ENCODE results near the gene NLK. TPM values are rescaled to one million over a fixed set of nuclear protein-coding genes. Genes with fewer than 3 reads are reported as not detected.

NLK gene
- total RNA-seq, 1 experiment from 2014 or later, result 28.0 TPM

DNA sequence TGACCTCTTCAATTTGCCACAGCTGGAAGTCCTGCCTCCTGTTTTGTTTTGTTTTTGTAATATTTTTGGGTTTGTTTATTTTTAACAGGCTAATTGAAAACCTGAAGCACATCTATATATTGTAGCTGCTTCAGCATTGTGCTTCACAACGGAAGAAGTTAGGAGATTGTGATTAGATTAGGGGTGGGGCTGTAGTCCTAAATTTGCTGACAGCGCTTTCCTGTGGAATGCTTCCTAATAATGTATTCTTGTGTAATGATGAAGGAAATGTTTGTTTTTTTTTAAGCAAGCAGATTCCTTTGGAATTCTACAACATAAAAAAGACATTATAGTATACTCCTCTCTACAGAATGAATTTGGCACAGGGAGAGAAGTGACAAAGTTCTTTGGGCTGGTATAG is 70.1 kb downstream of the NLK start:
- Histone ChIP-seq H3K27ac (ENCODE audit: low read length) (no peak overlapping the region), H3K27me3 (ENCODE audit: control insufficient read depth, insufficient read depth, low read length) (no peaks in the 10 kb centered on the region), H3K36me3 (ENCODE audit: control insufficient read depth, insufficient read depth, low read length) (no peaks in the 10 kb centered on the region), H3K4me1 (ENCODE audit: control insufficient read depth, insufficient read depth, low read length) (0 out of 2 replicates have a peak, but pooled peaks cover 5% of the 10 kb centered on the region), H3K9me3 (ENCODE audit: control insufficient read depth, insufficient read depth, low read depth, low read length) (no peaks in the 10 kb centered on the region), H3K4me3 (ENCODE audit: low read depth in 2 of 2, low read length in 2 of 2) (no peak overlapping the region)
- in situ Hi-C loops (cut with HindIII; ENCODE audit: low pct_unique_long_range_greater_than_20kb, low sequenced_read_pairs), result no loop called here
- no peak for TF ChIP-seq POLR2AphosphoS5 (IDR thresholded peaks at IDR 0.05; ENCODE audit: low read depth, low read length)
- no peak for TF ChIP-seq TCF7L2 (IDR thresholded peaks at IDR 0.05; ENCODE audit: low read depth, low read length)
- TF ChIP-seq, protein P1, sequence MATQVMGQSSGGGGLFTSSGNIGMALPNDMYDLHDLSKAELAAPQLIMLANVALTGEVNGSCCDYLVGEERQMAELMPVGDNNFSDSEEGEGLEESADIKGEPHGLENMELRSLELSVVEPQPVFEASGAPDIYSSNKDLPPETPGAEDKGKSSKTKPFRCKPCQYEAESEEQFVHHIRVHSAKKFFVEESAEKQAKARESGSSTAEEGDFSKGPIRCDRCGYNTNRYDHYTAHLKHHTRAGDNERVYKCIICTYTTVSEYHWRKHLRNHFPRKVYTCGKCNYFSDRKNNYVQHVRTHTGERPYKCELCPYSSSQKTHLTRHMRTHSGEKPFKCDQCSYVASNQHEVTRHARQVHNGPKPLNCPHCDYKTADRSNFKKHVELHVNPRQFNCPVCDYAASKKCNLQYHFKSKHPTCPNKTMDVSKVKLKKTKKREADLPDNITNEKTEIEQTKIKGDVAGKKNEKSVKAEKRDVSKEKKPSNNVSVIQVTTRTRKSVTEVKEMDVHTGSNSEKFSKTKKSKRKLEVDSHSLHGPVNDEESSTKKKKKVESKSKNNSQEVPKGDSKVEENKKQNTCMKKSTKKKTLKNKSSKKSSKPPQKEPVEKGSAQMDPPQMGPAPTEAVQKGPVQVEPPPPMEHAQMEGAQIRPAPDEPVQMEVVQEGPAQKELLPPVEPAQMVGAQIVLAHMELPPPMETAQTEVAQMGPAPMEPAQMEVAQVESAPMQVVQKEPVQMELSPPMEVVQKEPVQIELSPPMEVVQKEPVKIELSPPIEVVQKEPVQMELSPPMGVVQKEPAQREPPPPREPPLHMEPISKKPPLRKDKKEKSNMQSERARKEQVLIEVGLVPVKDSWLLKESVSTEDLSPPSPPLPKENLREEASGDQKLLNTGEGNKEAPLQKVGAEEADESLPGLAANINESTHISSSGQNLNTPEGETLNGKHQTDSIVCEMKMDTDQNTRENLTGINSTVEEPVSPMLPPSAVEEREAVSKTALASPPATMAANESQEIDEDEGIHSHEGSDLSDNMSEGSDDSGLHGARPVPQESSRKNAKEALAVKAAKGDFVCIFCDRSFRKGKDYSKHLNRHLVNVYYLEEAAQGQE (IDR thresholded peaks at IDR 0.05; ENCODE audit: insufficient read depth in 1 of 2, low read depth in 2 of 2, low read length in 1 of 2), result no peak
- TF ChIP-seq SIN3A (IDR thresholded peaks at IDR 0.05; ENCODE audit: borderline replicate concordance, insufficient read depth, low read depth, low read length), result no peak
- TF ChIP-seq, protein P2, sequence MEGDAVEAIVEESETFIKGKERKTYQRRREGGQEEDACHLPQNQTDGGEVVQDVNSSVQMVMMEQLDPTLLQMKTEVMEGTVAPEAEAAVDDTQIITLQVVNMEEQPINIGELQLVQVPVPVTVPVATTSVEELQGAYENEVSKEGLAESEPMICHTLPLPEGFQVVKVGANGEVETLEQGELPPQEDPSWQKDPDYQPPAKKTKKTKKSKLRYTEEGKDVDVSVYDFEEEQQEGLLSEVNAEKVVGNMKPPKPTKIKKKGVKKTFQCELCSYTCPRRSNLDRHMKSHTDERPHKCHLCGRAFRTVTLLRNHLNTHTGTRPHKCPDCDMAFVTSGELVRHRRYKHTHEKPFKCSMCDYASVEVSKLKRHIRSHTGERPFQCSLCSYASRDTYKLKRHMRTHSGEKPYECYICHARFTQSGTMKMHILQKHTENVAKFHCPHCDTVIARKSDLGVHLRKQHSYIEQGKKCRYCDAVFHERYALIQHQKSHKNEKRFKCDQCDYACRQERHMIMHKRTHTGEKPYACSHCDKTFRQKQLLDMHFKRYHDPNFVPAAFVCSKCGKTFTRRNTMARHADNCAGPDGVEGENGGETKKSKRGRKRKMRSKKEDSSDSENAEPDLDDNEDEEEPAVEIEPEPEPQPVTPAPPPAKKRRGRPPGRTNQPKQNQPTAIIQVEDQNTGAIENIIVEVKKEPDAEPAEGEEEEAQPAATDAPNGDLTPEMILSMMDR (IDR thresholded peaks at IDR 0.05), result no peak
- intact Hi-C loops (cut with micrococcal nuclease; ENCODE audit: unreplicated experiment), result no loop called here
- CTCF ChIA-PET, result no interaction called here
- DNase-seq (ENCODE audit: low read depth, low spot score) (no peak), ATAC-seq (no peak)
- POLR2A ChIA-PET, result no interaction called here
- BruUV-seq (replicated peaks), result no TSS peak

DNA sequence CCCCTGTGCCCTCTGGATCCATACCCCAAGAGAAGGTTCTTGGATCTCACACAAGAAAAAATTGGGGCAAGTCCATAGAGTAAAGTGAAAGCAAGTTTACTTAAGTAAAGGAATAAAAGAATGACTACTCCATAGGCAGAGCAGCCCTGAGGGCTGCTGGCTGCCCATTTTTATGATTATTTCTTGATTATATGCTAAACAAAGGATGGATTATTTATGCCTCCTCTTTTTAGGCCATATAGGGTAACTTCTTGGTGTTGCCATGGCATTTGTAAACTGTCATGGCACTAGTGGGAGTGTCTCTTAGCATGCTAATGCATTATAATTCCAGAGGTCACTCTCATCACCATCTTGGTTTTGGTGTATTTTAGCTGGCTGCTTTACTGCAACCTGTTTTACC is 70.8 kb downstream of the NLK start:
- ChIA-PET CTCF (no interaction called here), POLR2A (interaction anchor here (0.9 kb wide), 1 partner anchor 73 kb away, joined by 3 read pairs; no protein-coding TSS in a partner anchor)
- H3K27me3 ChIP-seq (ENCODE audit: control insufficient read depth, insufficient read depth, low read length), result no peaks in the 10 kb centered on the region
- H3K36me3 ChIP-seq (ENCODE audit: control insufficient read depth, insufficient read depth, low read length), result no peaks in the 10 kb centered on the region
- DNase-seq (ENCODE audit: low read depth, low spot score) (no peak), ATAC-seq (no peak)
- BruUV-seq (replicated peaks), result no TSS peak
- no peak overlapping the region for H3K27ac ChIP-seq (ENCODE audit: low read length)
- in situ Hi-C loops (cut with HindIII; ENCODE audit: low pct_unique_long_range_greater_than_20kb, low sequenced_read_pairs) (no loop called here), intact Hi-C loops (cut with micrococcal nuclease; ENCODE audit: unreplicated experiment) (no loop called here)
- H3K4me1 ChIP-seq (ENCODE audit: control insufficient read depth, insufficient read depth, low read length), result 0 out of 2 replicates have a peak, but pooled peaks cover 5% of the 10 kb centered on the region
- TF ChIP-seq POLR2AphosphoS5 (IDR thresholded peaks at IDR 0.05; ENCODE audit: low read depth, low read length) (no peak), SIN3A (IDR thresholded peaks at IDR 0.05; ENCODE audit: borderline replicate concordance, insufficient read depth, low read depth, low read length) (no peak), TCF7L2 (IDR thresholded peaks at IDR 0.05; ENCODE audit: low read depth, low read length) (no peak)
- TF ChIP-seq, protein P2 (IDR thresholded peaks at IDR 0.05), result no peak
- TF ChIP-seq, protein P1 (IDR thresholded peaks at IDR 0.05; ENCODE audit: insufficient read depth in 1 of 2, low read depth in 2 of 2, low read length in 1 of 2), result no peak
- H3K9me3 ChIP-seq (ENCODE audit: control insufficient read depth, insufficient read depth, low read depth, low read length), result no peaks in the 10 kb centered on the region
- H3K4me3 ChIP-seq (ENCODE audit: low read depth in 2 of 2, low read length in 2 of 2), result no peak overlapping the region
